ENCODE measurements around the gene ENSA.
"Not testable (repeated sequence)": the region's sequence is repeated elsewhere in the genome, so short reads cannot be mapped to it uniquely, and the experiment has no call there.

The ENSA gene

GRCh38 chr1:150634839-150635622 lies 5.6 kb upstream of the ENSA start:
- DNase-seq (ENCODE audit: extremely low read depth, insufficient read length); H3K27me3 ChIP-seq (replicated peaks; ENCODE audit: control insufficient read depth, insufficient read depth, low read length); H3K4me3 ChIP-seq (replicated peaks; ENCODE audit: low read depth, low read length): not testable (repeated sequence)

GRCh38 chr1:150628766-150629114 lies 672 bp downstream of the ENSA start:
- TF ChIP-seq CTCF (IDR thresholded peaks at IDR 0.05; ENCODE audit: insufficient read depth, low read length, poor library complexity, severe bottlenecking) = no peak
- DNase-seq (ENCODE audit: extremely low read depth, insufficient read length) = no peak

More at GRCh38 chr1:150634839-150635622, 5.6 kb upstream of the ENSA start:
- H3K36me3 ChIP-seq (ENCODE audit: control insufficient read depth, insufficient read depth, low read length) = not testable (repeated sequence)

GRCh38 chr1:150627826-150628410 lies 1.5 kb downstream of the ENSA start:
- H3K27me3 ChIP-seq (replicated peaks; ENCODE audit: control insufficient read depth, insufficient read depth, low read length) = no peaks in the 10 kb centered on the region
- DNase-seq (ENCODE audit: extremely low read depth, insufficient read length) = no peak
- H3K4me3 ChIP-seq (replicated peaks; ENCODE audit: low read depth, low read length) = peak overlapping the region; percentile 86
- H3K36me3 ChIP-seq (ENCODE audit: control insufficient read depth, insufficient read depth, low read length) = peaks cover 17% of the 10 kb centered on the region
- no peak for TF ChIP-seq CTCF (IDR thresholded peaks at IDR 0.05; ENCODE audit: insufficient read depth, low read length, poor library complexity, severe bottlenecking)

More at GRCh38 chr1:150628766-150629114, 672 bp downstream of the ENSA start:
- peaks cover 13% of the 10 kb centered on the region for H3K36me3 ChIP-seq (ENCODE audit: control insufficient read depth, insufficient read depth, low read length)
- H3K27me3 ChIP-seq (replicated peaks; ENCODE audit: control insufficient read depth, insufficient read depth, low read length) = no peaks in the 10 kb centered on the region
- peak overlapping the region; percentile 86 for H3K4me3 ChIP-seq (replicated peaks; ENCODE audit: low read depth, low read length)

- Histone ChIP-seq H3K36me3 (ENCODE audit: control insufficient read depth, insufficient read depth, low read length) (peaks cover 22% of the 10 kb centered on the region), H3K4me3 (replicated peaks; ENCODE audit: low read depth, low read length) (no peak overlapping the region), H3K27me3 (replicated peaks; ENCODE audit: control insufficient read depth, insufficient read depth, low read length) (no peaks in the 10 kb centered on the region)
- DNase-seq (ENCODE audit: extremely low read depth, insufficient read length) = no peak
- no peak for TF ChIP-seq CTCF (IDR thresholded peaks at IDR 0.05; ENCODE audit: insufficient read depth, low read length, poor library complexity, severe bottlenecking)
These were observed 3.3 kb downstream of the ENSA start for GRCh38 chr1:150626150-150626549.

- H3K4me3 ChIP-seq (replicated peaks; ENCODE audit: low read depth, low read length); DNase-seq (ENCODE audit: extremely low read depth, insufficient read length); H3K27me3 ChIP-seq (replicated peaks; ENCODE audit: control insufficient read depth, insufficient read depth, low read length): not testable (repeated sequence)
- peaks cover 31% of the 10 kb centered on the region for H3K36me3 ChIP-seq (ENCODE audit: control insufficient read depth, insufficient read depth, low read length)
These were observed 4.9 kb downstream of the ENSA start for GRCh38 chr1:150624546-150624945.

GRCh38 chr1:150624134-150624533 lies 5.3 kb downstream of the ENSA start:
- peaks cover 33% of the 10 kb centered on the region for H3K36me3 ChIP-seq (ENCODE audit: control insufficient read depth, insufficient read depth, low read length)
- not testable (repeated sequence) for H3K27me3 ChIP-seq (replicated peaks; ENCODE audit: control insufficient read depth, insufficient read depth, low read length); DNase-seq (ENCODE audit: extremely low read depth, insufficient read length); H3K4me3 ChIP-seq (replicated peaks; ENCODE audit: low read depth, low read length)

GRCh38 chr1:150622303-150622975 lies 7.0 kb downstream of the ENSA start:
- Histone ChIP-seq H3K27me3 (replicated peaks; ENCODE audit: control insufficient read depth, insufficient read depth, low read length) (no peaks in the 10 kb centered on the region), H3K36me3 (ENCODE audit: control insufficient read depth, insufficient read depth, low read length) (peaks cover 37% of the 10 kb centered on the region), H3K4me3 (replicated peaks; ENCODE audit: low read depth, low read length) (no peak overlapping the region)
- no peak for TF ChIP-seq CTCF (IDR thresholded peaks at IDR 0.05; ENCODE audit: insufficient read depth, low read length, poor library complexity, severe bottlenecking)
- DNase-seq (ENCODE audit: extremely low read depth, insufficient read length) = no peak

All from GM06990 (cell line).